GM18519 (cell line): ENCODE measurements around the gene COMT.
"Not testable (repeated sequence)": the region's sequence is repeated elsewhere in the genome, so short reads cannot be mapped to it uniquely, and the experiment has no call there.

Experiments used
- ATAC-seq: cut with Tn5 transposase; IDR thresholded peaks from one replicate; pipeline ENCODE4 v1.9.1; 2021; ENCODE audit warnings: mild to moderate bottlenecking, moderate library complexity; ENCODE audit not compliant: unreplicated experiment, low FRiP score

The COMT gene

GRCh38 chr22:19927696-19928095 lies 13.9 kb upstream of the COMT start:
- ATAC-seq = no peak

- no peak for ATAC-seq
These were observed 13.4 kb upstream of the COMT start for GRCh38 chr22:19928207-19928606.

- ATAC-seq = no peak
These were observed 11.7 kb upstream of the COMT start for GRCh38 chr22:19929586-19930550.

DNA sequence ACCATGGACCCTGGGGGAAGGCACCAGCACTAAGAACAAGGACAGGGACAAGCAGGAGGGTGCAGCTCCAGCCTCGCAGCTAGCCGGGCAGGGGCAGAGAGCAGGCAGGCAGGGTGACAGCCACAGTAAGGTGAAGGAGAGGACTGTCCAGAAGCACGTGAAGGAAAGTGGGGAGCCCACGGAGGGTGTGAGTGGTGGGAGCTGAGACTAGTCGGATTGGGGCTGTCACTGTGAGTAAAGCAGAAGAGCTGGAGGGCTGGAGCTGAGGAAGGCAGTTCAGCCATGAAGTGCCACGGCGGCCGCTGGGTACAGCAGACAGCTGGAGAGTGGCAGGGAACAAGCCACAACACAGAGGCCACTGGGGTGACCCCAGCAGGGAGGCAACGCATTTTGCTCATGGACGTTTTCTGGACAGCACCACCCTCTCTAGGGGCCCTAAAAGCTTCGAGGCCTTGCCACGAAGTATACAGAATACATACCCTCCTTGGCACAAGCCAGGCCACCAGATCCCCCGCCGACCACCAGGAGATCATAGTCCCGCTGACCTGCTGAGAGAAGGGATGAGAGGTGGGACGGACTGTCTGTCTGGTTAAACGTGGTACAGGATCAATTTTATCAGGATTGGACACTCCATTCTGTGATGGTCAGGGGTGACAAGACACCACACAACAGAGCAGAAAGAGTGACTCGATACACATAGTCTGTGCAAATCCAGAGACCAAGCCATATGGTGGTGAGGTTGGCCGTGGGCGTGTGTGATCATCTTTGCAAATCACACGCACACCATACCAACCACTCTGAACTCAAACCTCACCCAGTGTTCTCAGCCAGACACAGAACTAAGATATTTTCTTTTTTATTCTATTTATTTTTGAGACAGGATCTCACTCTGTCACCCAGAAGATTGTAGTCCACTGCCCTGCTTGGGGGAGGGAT lies 10.8 kb upstream of the COMT start:
- ATAC-seq = no peak

DNA sequence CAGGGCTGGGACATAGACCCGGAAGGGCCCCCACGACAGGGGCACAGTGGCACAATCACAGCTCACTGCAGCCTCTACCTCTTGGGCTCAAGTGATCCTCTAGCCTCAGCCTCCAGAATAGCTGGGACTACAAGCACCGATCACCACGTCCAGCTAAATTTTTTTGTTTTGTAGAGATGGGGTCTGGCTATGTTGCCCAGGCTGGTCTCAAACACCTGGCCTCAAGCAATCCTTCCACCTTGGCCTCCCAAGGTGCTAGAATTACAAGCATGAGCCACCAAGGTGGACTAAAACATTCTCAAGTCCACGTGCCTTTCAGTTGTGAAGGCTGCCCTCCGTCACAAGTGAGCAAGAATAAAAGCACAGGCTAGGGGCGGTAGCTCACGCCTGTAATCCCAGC lies 10.1 kb upstream of the COMT start:
- ATAC-seq = no peak

DNA sequence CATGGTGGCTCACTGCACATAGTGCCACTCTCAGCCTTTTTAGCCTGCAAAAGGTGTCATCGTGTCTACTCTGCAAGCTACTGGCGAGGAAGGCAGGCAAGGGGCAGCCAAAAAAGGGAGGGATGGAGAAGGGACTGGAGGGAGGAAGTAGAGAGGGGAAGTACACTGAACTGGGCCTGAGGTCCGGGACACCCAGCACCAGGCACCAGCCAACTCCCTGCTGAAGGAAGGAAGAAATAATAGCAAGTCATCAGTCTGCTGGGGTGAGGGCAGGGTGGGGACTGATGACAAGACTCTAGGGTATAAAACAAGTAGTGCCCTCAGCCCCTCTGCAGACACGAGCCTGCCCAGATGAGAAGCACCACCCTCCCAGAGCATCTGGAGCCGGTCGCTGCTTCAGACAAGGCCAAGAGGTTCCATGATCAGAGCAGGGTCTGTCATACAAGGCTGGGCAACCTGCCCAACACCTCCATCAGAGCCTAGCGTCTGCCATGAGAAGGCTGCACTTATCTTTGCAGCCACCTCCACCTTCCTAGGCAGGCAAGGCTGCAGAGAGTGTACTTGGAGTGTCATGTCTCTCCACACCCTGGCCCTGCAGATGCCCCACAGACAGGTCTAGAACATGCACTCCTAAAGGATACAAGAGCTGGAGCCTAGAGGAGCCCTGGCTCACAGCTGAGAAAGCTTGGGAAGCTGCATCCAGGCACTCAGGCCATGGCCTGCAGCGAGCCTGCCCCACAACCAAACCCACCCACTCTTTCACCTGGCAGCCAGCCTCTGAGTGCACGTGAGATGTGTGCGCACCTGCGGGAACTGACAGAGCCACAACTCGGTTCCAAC lies 9.0 kb upstream of the COMT start:
- no peak for ATAC-seq

DNA sequence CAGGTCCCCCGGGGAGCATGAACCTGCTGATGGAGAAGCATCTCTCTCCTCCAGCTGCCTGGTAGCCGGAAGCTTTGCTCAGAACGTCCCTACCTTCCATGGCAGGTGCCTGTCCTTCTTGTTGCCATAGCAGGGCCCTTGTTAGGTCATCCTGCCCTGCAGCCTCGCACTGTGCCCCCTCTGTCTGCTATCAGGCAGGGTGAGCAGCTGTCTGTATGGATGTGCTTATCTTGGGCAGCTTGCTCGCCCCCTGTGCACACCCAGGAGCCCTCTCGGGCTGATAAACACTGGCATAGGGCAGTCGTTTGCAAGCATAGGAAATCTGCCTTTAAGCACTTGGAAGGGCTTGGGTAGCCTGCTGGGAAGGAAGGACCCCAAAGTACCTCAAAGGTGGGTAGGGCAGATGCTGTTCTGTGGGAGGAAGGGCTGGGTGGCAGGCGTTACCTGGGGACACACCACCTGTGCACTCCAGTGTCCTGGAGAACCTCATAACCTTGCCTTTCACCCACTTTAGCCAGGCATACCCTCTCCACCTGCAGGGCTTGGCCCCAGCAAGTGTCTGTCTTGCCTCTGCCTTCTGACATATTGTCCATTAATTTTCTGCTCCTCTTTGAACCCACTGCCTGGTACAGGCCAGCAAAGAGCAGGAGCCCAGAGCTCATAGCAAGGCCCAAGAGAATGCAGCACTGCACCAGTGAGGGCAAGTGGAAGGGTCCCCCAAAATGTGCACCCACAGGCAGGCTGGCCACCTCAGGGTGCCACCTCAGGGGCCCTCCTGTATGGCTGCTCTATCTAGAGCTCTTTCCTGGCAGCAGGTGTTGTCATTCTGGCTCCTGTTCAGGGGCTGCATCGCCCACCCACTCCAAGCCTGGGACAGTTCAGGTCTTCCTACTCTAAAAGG lies 8.0 kb upstream of the COMT start:
- ATAC-seq = no peak

GRCh38 chr22:19935123-19935718 lies 6.4 kb upstream of the COMT start:
- ATAC-seq = not testable (repeated sequence)

- no peak for ATAC-seq
These were observed 5.1 kb upstream of the COMT start for GRCh38 chr22:19936513-19936912.

- ATAC-seq = no peak
These were observed 3.7 kb upstream of the COMT start for GRCh38 chr22:19937616-19938473.

- no peak for ATAC-seq
These were observed 822 bp upstream of the COMT start for GRCh38 chr22:19940536-19941364.

- ATAC-seq = no peak
These were observed 847 bp downstream of the COMT start for GRCh38 chr22:19942157-19943081.

DNA sequence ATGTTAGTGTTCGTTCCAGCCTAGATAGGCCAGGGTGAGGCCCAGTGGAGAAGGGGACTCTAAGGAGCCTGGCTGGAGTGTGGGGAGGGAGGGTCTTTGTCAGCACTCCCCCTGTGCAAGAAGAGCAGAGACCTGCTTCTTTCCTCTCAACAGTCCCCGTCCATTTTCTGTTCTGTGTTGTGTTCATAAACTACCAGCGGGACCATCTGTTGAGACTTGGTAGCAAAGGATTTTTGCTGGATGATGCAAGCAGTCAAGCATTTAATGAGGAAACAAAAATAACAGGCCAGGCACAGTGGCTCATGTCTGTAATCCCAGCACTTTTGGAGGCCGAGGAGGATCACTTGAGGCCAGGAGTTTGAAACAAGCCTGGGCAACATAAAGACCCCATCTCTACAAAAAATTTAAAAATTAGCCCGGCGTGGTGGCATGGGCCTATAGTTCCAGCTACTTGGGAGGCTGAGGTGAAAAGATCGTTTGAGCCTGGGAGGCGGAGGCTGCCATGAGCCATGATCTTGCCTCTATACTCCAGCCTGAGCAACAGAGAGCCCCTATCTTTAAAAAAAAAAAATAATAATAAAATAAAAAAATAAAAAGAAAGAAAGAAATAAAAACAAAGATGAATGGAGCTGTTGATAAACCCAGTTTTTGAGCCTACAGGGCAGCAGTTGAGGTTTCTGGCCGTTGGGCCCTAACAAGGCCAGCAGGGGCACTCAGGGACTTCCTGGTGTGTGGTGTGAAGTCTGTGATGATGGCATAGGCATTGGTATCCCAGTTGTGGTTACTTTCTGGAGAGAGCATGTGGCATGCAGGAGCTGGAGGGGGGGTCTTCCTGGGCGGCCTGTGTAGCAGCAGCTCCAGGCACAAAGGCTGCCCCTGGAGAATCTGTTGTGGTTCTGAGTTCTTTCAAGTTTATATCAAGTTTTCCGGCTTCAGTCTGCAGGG lies 1.8 kb downstream of the COMT start:
- no peak for ATAC-seq

GRCh38 chr22:19948057-19948760 lies 6.6 kb downstream of the COMT start:
- no peak for ATAC-seq
